Upper lobe of left lung (tissue), 4 donors: ENCODE results near the gene ANKHD1.

ENCODE experiments used
- CTCF ChIP-seq, 6 experiments: fragments of 450-650 bp in 4 of 6; fragments of 200-600 bp in 2 of 6; sonication (generic) in 2 of 6; IDR thresholded peaks; one replicate each; pipeline ENCODE4 v1.5.1; 2016 to 2019; ENCODE audit warnings: antibody characterized with exemption in 6 of 6
- EP300 ChIP-seq, 4 donors: sonication (generic); formaldehyde crosslinking; IDR thresholded peaks; one replicate each; pipeline ENCODE4 v1.5.1; 2017; ENCODE audit warnings: antibody characterized with exemption in 4 of 4, control low read depth in 2 of 4
- POLR2A ChIP-seq, 4 donors: fragments of 450-650 bp; IDR thresholded peaks; one replicate each; pipeline ENCODE4 v1.5.1; 2016 to 2017; ENCODE audit warnings: antibody characterized with exemption in 4 of 4, mild to moderate bottlenecking in 2 of 4

- TF ChIP-seq CTCF (IDR thresholded peaks at IDR 0.05) (no peak), EP300 (IDR thresholded peaks at IDR 0.05) (no peak), POLR2A (IDR thresholded peaks at IDR 0.05) (no peak)
Measured at GRCh38 chr5:140391312-140391711, 10.3 kb upstream of the ANKHD1 start.
